Hepatocyte (in vitro differentiated cells): Measurements from ENCODE around the gene RAPGEF6.

Source experiments
- EZH2 ChIP-seq: fragments of 200-600 bp; sonication (generic); IDR thresholded peaks from 2 replicates; pipeline ENCODE4 v1.6.1; 2016; ENCODE audit warnings: antibody characterized with exemption, mild to moderate bottlenecking, borderline replicate concordance
- TF ChIP-seq, protein P1 (sequence below): fragments of 200-600 bp; sonication (generic); IDR thresholded peaks from 2 replicates; pipeline ENCODE4 v1.5.1; 2016; ENCODE audit warnings: antibody characterized with exemption, mild to moderate bottlenecking; ENCODE audit not compliant: poor library complexity

DNA sequence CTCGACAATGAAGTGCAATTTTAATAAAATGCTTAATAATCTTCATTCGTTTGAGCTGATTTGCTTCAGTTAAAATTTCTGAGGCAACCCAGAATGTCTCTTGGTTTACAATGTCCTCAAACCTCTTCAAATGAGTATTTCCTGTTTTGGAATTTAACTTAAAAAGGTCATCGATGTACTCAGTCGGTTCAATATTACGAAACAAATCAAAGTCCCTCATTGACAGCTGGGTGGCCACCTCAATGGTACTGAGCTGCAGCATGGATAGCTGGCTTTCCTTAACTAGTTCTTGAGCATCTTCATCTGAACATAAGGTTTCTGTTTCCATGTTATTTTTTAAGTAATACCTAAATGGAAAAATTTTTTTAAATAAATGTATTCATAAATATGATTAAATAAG is 173.3 kb downstream of the RAPGEF6 start:
- TF ChIP-seq, protein P1, sequence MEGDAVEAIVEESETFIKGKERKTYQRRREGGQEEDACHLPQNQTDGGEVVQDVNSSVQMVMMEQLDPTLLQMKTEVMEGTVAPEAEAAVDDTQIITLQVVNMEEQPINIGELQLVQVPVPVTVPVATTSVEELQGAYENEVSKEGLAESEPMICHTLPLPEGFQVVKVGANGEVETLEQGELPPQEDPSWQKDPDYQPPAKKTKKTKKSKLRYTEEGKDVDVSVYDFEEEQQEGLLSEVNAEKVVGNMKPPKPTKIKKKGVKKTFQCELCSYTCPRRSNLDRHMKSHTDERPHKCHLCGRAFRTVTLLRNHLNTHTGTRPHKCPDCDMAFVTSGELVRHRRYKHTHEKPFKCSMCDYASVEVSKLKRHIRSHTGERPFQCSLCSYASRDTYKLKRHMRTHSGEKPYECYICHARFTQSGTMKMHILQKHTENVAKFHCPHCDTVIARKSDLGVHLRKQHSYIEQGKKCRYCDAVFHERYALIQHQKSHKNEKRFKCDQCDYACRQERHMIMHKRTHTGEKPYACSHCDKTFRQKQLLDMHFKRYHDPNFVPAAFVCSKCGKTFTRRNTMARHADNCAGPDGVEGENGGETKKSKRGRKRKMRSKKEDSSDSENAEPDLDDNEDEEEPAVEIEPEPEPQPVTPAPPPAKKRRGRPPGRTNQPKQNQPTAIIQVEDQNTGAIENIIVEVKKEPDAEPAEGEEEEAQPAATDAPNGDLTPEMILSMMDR: no peak
- TF ChIP-seq EZH2: no peak
